Measurements from ENCODE around the gene DYNLRB1. TPM values are rescaled to one million over a fixed set of nuclear protein-coding genes. Genes with fewer than 3 reads are reported as not detected.
A peak's percentile ranks its signal among the peaks of the same experiment; 100 is the strongest.
"Not testable (repeated sequence)": the region's sequence is repeated elsewhere in the genome, so short reads cannot be mapped to it uniquely, and the experiment has no call there.

The DYNLRB1 gene
- total RNA-seq, 1 donor from 2014 or later, result 135 TPM

DNA sequence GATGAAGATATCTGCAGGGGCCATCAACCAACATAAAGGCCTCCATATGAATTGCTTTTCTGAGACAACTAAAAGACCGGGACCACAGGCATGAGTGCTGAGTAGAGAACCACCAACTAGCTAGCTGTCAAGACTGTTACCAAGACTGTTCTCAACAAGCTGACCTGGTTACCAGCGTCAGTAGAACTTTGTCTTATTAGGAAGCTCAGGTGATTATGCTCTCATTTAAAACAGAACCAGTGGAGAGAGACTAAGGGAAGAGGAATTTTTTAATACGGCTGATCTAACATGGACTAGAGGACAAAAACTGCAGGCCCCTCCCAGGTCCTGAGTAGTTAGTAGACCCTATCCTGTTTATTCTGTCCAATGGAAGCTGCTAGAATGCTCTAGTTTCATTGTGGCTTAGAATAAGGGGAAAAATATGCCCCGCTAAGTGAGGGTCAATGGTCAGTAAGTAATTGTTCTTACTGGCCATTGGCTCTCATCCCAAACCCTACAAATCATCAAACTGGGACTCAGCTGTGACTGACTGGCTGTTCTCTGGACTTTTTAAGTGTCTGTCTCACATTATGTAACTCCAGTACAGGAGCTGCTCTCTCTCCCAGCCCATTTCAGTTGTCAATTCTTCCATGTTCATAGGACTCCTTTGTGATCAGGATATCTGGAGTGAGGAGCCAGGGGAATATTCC is 3.8 kb upstream of the DYNLRB1 start:
- Histone ChIP-seq H3K36me3 (peaks cover 0 to 14% of the 10 kb centered on the region in 2 donors), H3K27ac (no peak overlapping the region), H3K4me1 (peaks cover 22% of the 10 kb centered on the region), H3K9me3 (no peaks in the 10 kb centered on the region), H3K4me3 (no peak overlapping the region), H3K27me3 (no peaks in the 10 kb centered on the region)
- no peak for DNase-seq (ENCODE audit: extremely low spot score in 2 of 2)
- intact Hi-C loops (cut with DNase I), result no loop called here
- TF ChIP-seq POLR2A (IDR thresholded peaks at IDR 0.05), result no peak
- TF ChIP-seq POLR2AphosphoS5 (IDR thresholded peaks at IDR 0.05; ENCODE audit: insufficient read depth in 1 of 2, low read depth in 1 of 2), result no peak
- TF ChIP-seq, protein P1, sequence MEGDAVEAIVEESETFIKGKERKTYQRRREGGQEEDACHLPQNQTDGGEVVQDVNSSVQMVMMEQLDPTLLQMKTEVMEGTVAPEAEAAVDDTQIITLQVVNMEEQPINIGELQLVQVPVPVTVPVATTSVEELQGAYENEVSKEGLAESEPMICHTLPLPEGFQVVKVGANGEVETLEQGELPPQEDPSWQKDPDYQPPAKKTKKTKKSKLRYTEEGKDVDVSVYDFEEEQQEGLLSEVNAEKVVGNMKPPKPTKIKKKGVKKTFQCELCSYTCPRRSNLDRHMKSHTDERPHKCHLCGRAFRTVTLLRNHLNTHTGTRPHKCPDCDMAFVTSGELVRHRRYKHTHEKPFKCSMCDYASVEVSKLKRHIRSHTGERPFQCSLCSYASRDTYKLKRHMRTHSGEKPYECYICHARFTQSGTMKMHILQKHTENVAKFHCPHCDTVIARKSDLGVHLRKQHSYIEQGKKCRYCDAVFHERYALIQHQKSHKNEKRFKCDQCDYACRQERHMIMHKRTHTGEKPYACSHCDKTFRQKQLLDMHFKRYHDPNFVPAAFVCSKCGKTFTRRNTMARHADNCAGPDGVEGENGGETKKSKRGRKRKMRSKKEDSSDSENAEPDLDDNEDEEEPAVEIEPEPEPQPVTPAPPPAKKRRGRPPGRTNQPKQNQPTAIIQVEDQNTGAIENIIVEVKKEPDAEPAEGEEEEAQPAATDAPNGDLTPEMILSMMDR (IDR thresholded peaks at IDR 0.05), result no peak

DNA sequence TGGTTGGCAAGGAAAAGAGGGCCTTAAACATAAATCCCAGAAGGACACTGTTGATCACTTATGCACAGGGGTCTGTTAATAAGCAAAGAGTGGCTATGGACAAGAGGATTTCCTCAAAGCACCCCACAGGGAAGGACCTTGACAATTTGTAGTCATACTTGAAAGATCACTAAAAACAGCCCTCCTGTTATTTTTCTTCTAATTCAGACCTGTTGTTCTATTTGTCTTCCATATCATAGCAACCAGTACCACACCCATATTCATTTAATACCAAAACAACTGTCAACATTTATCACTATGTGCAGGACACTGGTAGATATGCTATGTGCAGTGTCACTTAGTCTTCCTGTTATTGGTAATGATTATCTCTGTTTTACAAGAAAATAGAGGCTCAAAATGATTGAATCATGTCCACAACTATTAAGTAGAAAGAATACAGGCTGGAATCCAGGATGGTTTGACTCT is 3.2 kb upstream of the DYNLRB1 start:
- Histone ChIP-seq H3K9me3 (no peaks in the 10 kb centered on the region), H3K27ac (no peak overlapping the region), H3K4me1 (peaks cover 28% of the 10 kb centered on the region), H3K4me3 (no peak overlapping the region), H3K27me3 (no peaks in the 10 kb centered on the region), H3K36me3 (peaks cover 0 to 9% of the 10 kb centered on the region in 2 donors)
- DNase-seq (ENCODE audit: extremely low spot score in 2 of 2), result no peak
- intact Hi-C loops (cut with DNase I), result no loop called here
- TF ChIP-seq POLR2A (IDR thresholded peaks at IDR 0.05), result no peak
- no peak for TF ChIP-seq POLR2AphosphoS5 (IDR thresholded peaks at IDR 0.05; ENCODE audit: insufficient read depth in 1 of 2, low read depth in 1 of 2)
- TF ChIP-seq, protein P1 (IDR thresholded peaks at IDR 0.05), result no peak

DNA sequence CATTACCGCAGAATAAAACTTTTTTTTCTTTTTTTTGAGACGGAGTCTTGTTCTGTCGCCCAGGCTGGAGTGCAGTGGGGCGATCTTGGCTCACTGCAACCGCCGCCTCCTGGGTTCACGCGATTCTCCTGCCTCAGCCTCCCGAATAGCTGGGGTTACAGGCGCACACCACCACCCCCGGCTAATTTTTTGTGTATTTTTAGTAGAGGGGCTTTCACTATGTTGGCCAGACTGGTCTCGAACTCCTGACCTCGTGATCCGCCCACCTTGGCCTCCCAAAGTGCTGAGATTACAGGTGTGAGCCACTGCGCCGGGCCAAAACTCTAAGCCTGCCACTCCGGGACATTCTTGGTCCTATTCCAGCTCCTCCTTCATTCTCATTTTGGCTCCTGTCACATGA is 2.2 kb upstream of the DYNLRB1 start:
- not testable (repeated sequence) for DNase-seq (ENCODE audit: extremely low spot score in 2 of 2)

DNA sequence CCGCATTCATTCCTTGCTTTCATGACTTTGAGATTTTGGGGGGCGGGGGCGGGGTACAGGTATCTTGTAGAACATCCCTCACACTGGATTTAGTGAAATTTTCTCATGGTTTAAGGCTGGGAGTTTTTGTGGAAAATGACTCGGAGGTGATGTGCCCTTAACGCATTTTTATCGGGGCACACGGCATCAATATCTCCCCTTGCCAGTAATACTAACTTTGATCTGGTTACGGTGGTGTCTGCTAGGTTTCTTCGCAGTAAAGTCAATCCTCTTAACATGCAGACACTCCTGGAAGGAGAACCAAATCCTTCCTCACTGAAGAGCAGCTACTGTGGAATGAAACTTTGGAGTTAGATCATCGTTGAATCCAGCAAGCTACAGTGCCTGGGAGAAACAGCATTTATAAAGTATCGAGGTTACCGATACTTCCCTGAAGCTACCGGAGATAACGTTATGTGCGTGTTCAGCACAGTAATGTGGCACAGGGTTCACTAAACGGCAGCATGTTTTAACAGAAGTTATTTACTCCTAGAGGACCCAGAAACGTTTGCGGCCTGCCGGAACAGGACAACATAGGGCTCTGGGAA is 1.2 kb upstream of the DYNLRB1 start:
- no peak for DNase-seq (ENCODE audit: extremely low spot score in 2 of 2)
- H3K27me3 ChIP-seq, result no peaks in the 10 kb centered on the region
- TF ChIP-seq POLR2AphosphoS5 (IDR thresholded peaks at IDR 0.05; ENCODE audit: insufficient read depth in 1 of 2, low read depth in 1 of 2) (no peak), POLR2A (IDR thresholded peaks at IDR 0.05) (no peak)
- TF ChIP-seq, protein P1 (IDR thresholded peaks at IDR 0.05), result no peak
- H3K27ac ChIP-seq, result peak overlapping the region; percentile 97
- peak overlapping the region; percentile 60 to 78 for H3K4me3 ChIP-seq
- H3K9me3 ChIP-seq, result no peaks in the 10 kb centered on the region
- intact Hi-C loops (cut with DNase I), result no loop called here
- peaks cover 36% of the 10 kb centered on the region for H3K4me1 ChIP-seq
- H3K36me3 ChIP-seq, result peaks cover 0 to 14% of the 10 kb centered on the region in 2 donors

More for the DNA sequence above, 2.2 kb upstream of the DYNLRB1 start:
- peaks cover 31% of the 10 kb centered on the region for H3K4me1 ChIP-seq
- H3K4me3 ChIP-seq; H3K27ac ChIP-seq; H3K36me3 ChIP-seq; H3K27me3 ChIP-seq; H3K9me3 ChIP-seq; intact Hi-C loops (cut with DNase I): not testable (repeated sequence)

DNA sequence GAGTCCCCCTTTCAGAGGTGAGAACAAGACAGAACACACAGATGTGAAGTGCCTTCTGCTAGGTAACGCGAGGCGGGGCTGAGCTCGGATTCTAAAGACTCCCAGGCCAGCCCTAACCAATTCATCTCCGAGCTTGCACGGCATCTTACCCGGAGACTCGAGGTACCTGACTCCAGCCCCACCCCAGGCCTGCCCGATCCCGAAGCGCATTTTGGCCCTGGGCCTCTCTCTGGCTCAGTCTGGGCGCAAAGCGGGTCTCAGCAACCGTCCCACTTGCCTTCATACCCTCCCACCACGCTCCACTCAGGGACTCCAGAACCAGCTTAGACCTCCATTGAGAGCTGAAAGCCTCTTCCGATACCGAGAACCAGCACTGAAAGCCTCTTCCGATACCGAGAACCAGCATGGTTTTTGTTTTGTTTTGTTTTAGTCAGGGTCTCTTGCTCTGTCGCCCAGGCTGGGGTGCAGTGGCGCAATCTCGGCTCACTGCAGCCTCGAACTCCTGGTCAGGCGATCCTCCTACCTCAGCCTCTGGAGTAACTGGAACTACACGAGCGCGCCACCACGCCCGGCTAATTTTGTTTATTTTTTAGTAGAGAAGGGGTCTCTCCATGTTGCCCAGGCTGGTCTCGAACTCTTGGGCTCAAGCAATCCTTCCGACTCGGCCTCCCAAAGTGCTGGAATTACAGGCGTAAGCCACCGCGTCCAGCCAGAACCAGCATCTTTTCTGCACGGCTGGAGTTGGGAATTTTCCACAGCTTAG is 557 bp upstream of the DYNLRB1 start:
- Histone ChIP-seq H3K36me3 (peaks cover 0 to 14% of the 10 kb centered on the region in 2 donors), H3K4me3 (peak overlapping the region; percentile 60 to 78), H3K9me3 (no peaks in the 10 kb centered on the region), H3K27ac (peak overlapping the region; percentile 97), H3K4me1 (peaks cover 43% of the 10 kb centered on the region), H3K27me3 (no peaks in the 10 kb centered on the region)
- TF ChIP-seq POLR2A (IDR thresholded peaks at IDR 0.05) (no peak), POLR2AphosphoS5 (IDR thresholded peaks at IDR 0.05; ENCODE audit: insufficient read depth in 1 of 2, low read depth in 1 of 2) (no peak)
- TF ChIP-seq, protein P1 (IDR thresholded peaks at IDR 0.05), result no peak
- DNase-seq (ENCODE audit: extremely low spot score in 2 of 2), result no peak
- intact Hi-C loops (cut with DNase I), result no loop called here

All from vagina (tissue), 2 donors.